Neural cell (in vitro differentiated cells): ENCODE data around the gene ORC3.
A peak's percentile ranks its signal among the peaks of the same experiment; 100 is the strongest.

Experiments
- EP300 ChIP-seq: fragments of 450-650 bp; conservative IDR thresholded peaks from 2 replicates; pipeline ENCODE4 v1.6.1; 2014; ENCODE audit warnings: antibody characterized with exemption, mild to moderate bottlenecking, moderate library complexity; ENCODE audit not compliant: poor library complexity, severe bottlenecking
- EZH2 ChIP-seq: fragments of 200-600, 300-800 bp; shearing (Covaris generic), sonication (generic); IDR thresholded peaks from 2 replicates; pipeline ENCODE4 v1.6.1; 2014; ENCODE audit warnings: antibody characterized with exemption, low read length, borderline replicate concordance, mild to moderate bottlenecking; ENCODE audit not compliant: insufficient read depth, poor library complexity, severe bottlenecking
- MXI1 ChIP-seq: fragments of 450-650 bp; conservative IDR thresholded peaks from 2 replicates; pipeline ENCODE4 v1.6.1; 2014; ENCODE audit warnings: antibody characterized with exemption, mild to moderate bottlenecking; ENCODE audit not compliant: poor library complexity, severe bottlenecking
- POLR2AphosphoS5 ChIP-seq: IDR thresholded peaks from 2 replicates; pipeline ENCODE4 v1.6.1; 2012
- RAD21 ChIP-seq: fragments of 450-650 bp; conservative IDR thresholded peaks from 2 replicates; pipeline ENCODE4 v1.6.1; 2014; ENCODE audit warnings: antibody characterized with exemption, mild to moderate bottlenecking, moderate library complexity
- SMC3 ChIP-seq: fragments of 450-650 bp; conservative IDR thresholded peaks from 2 replicates; pipeline ENCODE4 v1.6.1; 2014; ENCODE audit warnings: antibody characterized with exemption, mild to moderate bottlenecking, moderate library complexity; ENCODE audit not compliant: poor library complexity
- TAF1 ChIP-seq: IDR thresholded peaks from 2 replicates; pipeline ENCODE4 v1.6.1; 2012; ENCODE audit warnings: low read depth
- TF ChIP-seq, protein P1 (sequence below): fragments of 450-650 bp; IDR thresholded peaks from 2 replicates; pipeline ENCODE4 v1.5.1; 2014; ENCODE audit warnings: antibody characterized with exemption, mild to moderate bottlenecking, moderate library complexity; ENCODE audit not compliant: poor library complexity, severe bottlenecking
- TF ChIP-seq, protein P2 (sequence below): IDR thresholded peaks from 2 replicates; pipeline ENCODE4 v1.6.1; 2012; ENCODE audit warnings: borderline replicate concordance

DNA sequence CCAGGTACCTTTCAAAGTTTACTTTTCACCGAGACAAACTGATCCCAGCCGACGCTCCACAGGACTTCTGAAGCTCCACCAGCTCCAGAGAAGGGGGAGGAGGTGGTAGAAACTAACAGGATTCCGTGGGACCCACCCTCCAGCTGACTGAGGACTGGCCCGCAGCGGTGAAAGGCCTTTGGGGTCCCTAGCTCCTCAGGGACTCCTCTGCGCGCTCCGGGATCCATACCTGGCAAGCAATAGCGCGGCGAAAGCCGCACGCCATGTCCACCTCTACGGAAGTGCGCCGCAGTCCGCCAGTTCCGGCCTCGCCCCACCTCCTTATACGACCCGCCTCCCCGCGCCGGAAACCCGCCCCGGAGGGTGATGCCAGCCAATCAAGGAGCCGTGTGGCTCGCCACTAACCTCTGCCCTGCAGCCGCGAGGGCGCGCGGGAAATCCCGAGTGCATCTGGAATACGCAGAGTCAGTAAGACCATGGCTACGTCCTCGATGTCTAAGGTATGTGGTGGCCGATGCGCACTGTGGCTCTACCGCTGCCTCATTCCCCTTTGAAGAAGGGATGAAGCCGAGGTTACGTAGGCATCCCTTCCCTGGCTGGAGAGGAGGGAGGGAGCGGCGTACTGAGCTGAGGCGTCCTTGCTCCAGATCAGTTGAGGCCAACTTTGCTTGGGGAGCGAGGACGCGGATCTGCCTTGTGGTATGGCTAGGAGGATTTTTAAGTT lies at the start of gene ORC3, which contains the start of gene RARS2:
- TF ChIP-seq EP300 (peak; percentile 11), TAF1 (peak; percentile 17), EZH2 (no peak), POLR2AphosphoS5 (peak; percentile 83), MXI1 (peak; percentile 97), RAD21 (peak; percentile 58), SMC3 (peak; percentile 61)
- TF ChIP-seq, protein P1, sequence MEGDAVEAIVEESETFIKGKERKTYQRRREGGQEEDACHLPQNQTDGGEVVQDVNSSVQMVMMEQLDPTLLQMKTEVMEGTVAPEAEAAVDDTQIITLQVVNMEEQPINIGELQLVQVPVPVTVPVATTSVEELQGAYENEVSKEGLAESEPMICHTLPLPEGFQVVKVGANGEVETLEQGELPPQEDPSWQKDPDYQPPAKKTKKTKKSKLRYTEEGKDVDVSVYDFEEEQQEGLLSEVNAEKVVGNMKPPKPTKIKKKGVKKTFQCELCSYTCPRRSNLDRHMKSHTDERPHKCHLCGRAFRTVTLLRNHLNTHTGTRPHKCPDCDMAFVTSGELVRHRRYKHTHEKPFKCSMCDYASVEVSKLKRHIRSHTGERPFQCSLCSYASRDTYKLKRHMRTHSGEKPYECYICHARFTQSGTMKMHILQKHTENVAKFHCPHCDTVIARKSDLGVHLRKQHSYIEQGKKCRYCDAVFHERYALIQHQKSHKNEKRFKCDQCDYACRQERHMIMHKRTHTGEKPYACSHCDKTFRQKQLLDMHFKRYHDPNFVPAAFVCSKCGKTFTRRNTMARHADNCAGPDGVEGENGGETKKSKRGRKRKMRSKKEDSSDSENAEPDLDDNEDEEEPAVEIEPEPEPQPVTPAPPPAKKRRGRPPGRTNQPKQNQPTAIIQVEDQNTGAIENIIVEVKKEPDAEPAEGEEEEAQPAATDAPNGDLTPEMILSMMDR, result peak; percentile 14
- TF ChIP-seq, protein P2, sequence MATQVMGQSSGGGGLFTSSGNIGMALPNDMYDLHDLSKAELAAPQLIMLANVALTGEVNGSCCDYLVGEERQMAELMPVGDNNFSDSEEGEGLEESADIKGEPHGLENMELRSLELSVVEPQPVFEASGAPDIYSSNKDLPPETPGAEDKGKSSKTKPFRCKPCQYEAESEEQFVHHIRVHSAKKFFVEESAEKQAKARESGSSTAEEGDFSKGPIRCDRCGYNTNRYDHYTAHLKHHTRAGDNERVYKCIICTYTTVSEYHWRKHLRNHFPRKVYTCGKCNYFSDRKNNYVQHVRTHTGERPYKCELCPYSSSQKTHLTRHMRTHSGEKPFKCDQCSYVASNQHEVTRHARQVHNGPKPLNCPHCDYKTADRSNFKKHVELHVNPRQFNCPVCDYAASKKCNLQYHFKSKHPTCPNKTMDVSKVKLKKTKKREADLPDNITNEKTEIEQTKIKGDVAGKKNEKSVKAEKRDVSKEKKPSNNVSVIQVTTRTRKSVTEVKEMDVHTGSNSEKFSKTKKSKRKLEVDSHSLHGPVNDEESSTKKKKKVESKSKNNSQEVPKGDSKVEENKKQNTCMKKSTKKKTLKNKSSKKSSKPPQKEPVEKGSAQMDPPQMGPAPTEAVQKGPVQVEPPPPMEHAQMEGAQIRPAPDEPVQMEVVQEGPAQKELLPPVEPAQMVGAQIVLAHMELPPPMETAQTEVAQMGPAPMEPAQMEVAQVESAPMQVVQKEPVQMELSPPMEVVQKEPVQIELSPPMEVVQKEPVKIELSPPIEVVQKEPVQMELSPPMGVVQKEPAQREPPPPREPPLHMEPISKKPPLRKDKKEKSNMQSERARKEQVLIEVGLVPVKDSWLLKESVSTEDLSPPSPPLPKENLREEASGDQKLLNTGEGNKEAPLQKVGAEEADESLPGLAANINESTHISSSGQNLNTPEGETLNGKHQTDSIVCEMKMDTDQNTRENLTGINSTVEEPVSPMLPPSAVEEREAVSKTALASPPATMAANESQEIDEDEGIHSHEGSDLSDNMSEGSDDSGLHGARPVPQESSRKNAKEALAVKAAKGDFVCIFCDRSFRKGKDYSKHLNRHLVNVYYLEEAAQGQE, result no peak
